DMS 273 (cell line): ENCODE results near the gene SBF2.

Experiments used
- DNase-seq: peaks from one replicate; lab custom pipeline; 2025; ENCODE audit not compliant: unreplicated experiment; lab: John Stamatoyannopoulos, UW

The SBF2 gene

DNA sequence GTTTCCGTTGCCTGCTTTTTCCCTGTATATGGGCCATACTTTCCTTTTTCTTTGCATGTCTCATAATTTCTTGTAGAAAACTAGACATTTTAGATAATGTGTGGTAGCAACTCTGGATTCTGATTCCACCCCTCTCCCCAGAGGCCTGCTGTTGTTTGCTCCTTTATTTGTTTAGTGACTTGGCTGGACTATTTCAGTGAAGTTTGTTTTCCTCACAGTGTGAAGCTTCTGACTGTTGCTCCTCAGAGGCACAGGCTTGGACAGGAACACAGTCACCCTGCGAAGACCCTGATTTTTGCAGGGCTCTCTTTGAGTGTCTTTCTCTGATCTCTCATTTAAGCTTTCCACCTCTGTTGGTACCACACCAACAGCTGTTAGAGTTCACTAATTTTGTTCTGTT, 557.7 kb downstream of the SBF2 start:
- DNase-seq = no peak

DNA sequence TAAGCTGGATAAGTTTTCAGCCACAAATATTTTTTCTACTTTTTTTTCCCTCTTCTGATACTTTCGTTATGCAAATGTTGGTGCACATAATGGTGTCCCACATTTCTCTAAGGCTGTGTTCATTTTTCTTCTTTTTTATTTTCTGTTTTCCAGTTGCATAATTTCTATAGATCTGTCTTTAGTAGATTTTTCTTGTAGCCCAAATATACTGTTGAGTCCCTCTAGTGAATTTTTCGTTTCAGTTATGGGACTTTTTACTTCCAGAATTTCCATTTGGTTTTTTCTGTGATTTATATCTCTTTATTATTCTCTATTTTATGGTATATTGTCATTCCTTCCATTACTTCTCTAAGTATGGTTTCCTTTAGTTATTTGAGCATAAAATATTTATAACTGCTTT, 558.1 kb downstream of the SBF2 start:
- no peak for DNase-seq

DNA sequence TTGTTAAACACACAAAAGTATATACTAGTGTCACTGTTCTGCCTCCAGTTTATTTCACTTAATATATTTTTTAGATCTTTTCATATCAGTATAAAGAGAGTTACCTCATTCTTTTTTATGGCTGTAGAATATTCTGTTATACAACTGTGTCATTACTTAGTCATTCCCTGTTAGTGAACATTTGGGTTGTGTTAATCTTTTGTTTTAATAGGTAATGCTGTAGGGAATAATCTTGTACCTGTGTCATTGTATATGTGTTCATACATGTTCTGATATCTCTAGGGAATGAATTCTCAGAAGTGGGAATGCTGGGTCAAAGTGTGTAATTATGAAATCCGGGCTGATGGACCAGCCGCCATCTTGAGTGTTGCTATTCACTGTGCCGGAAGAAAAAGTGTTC, 558.8 kb downstream of the SBF2 start:
- DNase-seq = no peak

DNA sequence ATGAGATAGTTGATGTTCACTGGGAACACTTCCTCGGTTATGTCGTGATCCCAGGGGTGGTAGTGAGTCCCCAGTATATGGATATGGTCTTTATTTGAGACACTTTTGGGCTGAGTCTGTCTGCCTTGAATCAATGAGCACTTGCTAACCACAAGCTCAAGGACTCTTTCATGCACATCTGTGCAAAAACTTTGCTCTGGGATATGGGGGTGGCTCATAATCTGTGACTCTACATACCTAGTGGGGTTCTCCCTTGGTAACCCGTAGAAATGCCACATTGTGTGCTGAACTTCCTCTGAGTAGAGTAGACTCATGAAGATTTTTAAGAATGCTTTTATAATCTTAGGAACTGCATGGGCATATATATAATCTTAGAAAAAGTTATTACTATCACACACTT, 560.8 kb downstream of the SBF2 start:
- DNase-seq = no peak

DNA sequence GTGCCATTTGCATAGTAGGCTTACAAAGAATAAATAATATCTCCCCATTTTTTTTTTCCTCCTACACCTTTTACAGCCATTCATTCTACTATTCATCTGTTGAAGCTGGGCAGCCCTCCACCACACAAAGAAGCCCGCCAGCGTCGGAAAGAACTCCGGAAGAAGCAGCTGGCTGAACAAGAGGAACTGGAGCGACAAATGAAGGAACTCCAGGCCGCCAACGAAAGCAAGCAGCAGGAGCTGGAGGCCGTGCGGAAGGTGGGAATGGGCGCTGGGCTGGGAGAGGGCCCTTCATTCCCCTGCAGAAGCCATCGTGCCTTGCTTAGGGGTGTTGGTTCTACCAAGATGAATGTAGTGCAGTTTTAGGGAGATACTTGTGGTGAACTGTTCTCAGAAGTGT, 561.6 kb downstream of the SBF2 start:
- DNase-seq = no peak

DNA sequence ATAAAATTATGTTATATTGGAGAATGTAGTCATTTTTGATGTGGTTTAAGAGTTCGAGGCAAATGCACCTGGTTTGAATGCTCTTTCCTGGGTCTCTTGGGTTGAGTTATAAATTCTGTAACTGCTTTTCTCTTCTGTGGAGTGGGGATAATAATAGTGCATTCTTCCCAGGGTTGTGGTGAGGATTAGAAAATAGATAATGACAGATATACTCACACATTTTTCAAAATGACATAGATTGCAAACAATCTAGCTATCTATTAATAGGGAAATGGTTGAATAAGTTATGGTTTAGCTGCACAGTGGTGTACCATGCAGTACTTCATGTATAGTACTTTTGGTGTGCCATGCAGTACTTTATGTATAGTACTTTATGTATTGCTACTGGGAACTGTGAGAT, 562.8 kb downstream of the SBF2 start:
- no peak for DNase-seq
